ENCODE results near the gene MPRIP.

DNA sequence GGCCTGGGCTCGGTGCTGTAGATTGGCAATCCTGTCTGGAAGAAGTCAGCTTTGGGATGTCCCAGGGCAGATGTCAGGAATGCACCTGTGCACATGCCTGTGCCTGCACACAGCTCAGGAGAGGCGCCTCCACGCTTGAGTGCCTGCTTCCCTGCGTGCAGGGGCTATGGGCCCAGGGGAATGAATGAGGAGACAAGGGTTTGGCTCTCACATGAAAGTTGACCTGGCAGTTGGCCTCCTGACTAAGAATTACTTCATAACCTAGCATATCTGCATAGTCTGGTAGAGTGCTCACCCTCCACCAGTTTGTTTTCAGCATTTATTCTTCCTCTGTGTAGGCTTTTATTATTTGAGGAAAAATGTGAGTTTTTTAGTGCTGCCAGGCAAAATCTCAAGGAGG, 113.8 kb downstream of the MPRIP start:
- TF ChIP-seq OSR1 (CRISPR knock-in tag; IDR thresholded peaks at IDR 0.05) (no peak), ESRRG (CRISPR knock-in tag; IDR thresholded peaks at IDR 0.05) (no peak), PPARA (CRISPR knock-in tag; IDR thresholded peaks at IDR 0.05; ENCODE audit: borderline replicate concordance) (no peak), ZFP30 (CRISPR knock-in tag; IDR thresholded peaks at IDR 0.05) (no peak), GLIS3 (CRISPR knock-in tag; IDR thresholded peaks at IDR 0.05) (no peak), CSDC2 (CRISPR knock-in tag; IDR thresholded peaks at IDR 0.05) (no peak), BACH2 (CRISPR knock-in tag; IDR thresholded peaks at IDR 0.05; ENCODE audit: borderline replicate concordance) (no peak), ZNF70 (CRISPR knock-in tag; IDR thresholded peaks at IDR 0.05) (no peak), RARB (CRISPR knock-in tag; IDR thresholded peaks at IDR 0.05) (no peak), CSRNP3 (CRISPR knock-in tag; IDR thresholded peaks at IDR 0.05) (no peak), TOX (CRISPR knock-in tag; IDR thresholded peaks at IDR 0.05; ENCODE audit: borderline replicate concordance) (no peak), ARNTL (CRISPR knock-in tag; IDR thresholded peaks at IDR 0.05; ENCODE audit: borderline replicate concordance, low read depth) (no peak), CREB5 (CRISPR knock-in tag; IDR thresholded peaks at IDR 0.05; ENCODE audit: low read depth) (no peak)
- TF ChIP-seq, protein P1, sequence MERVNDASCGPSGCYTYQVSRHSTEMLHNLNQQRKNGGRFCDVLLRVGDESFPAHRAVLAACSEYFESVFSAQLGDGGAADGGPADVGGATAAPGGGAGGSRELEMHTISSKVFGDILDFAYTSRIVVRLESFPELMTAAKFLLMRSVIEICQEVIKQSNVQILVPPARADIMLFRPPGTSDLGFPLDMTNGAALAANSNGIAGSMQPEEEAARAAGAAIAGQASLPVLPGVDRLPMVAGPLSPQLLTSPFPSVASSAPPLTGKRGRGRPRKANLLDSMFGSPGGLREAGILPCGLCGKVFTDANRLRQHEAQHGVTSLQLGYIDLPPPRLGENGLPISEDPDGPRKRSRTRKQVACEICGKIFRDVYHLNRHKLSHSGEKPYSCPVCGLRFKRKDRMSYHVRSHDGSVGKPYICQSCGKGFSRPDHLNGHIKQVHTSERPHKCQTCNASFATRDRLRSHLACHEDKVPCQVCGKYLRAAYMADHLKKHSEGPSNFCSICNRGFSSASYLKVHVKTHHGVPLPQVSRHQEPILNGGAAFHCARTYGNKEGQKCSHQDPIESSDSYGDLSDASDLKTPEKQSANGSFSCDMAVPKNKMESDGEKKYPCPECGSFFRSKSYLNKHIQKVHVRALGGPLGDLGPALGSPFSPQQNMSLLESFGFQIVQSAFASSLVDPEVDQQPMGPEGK (CRISPR knock-in tag; IDR thresholded peaks at IDR 0.05; ENCODE audit: borderline replicate concordance), result no peak

Measured in SK-N-SH treated with all-trans-retinoic acid at 6 μM for 48 hours (cell line).